Osteoblast (primary cell): ENCODE measurements around the gene MEGF9. TPM values are rescaled to one million over a fixed set of nuclear protein-coding genes. Genes with fewer than 3 reads are reported as not detected.
A peak's percentile ranks its signal among the peaks of the same experiment; 100 is the strongest.

Source experiments
- DNase-seq: peaks from one replicate; pipeline ENCODE4 v3.0.0; 2011; ENCODE audit warnings: low spot score, mixed read lengths; ENCODE audit not compliant: insufficient read length; ENCODE audit errors: missing footprints
- H2AFZ ChIP-seq: 2 replicates; pipeline ENCODE4 v1.6.0; 2011; ENCODE audit warnings: mild to moderate bottlenecking, low read length
- H3K27ac ChIP-seq: 2 replicates; pipeline ENCODE4 v1.5.1; 2011; ENCODE audit warnings: mild to moderate bottlenecking, low read depth, low read length, moderate library complexity
- H3K27me3 ChIP-seq: 2 replicates; pipeline ENCODE4 v1.6.0; 2012; ENCODE audit warnings: mild to moderate bottlenecking, control low read depth, inconsistent platforms, low read length, moderate library complexity; ENCODE audit not compliant: insufficient read depth
- H3K36me3 ChIP-seq: 2 replicates; pipeline ENCODE4 v1.5.1; 2011; ENCODE audit warnings: mild to moderate bottlenecking, low read length, control low read depth, moderate library complexity; ENCODE audit not compliant: insufficient read depth
- H3K4me1 ChIP-seq: 2 replicates; pipeline ENCODE4 v1.5.1; 2011; ENCODE audit warnings: mild to moderate bottlenecking, low read length, control low read depth, moderate library complexity; ENCODE audit not compliant: insufficient read depth
- H3K4me2 ChIP-seq: 2 replicates; pipeline ENCODE4 v1.6.0; 2011; ENCODE audit warnings: mild to moderate bottlenecking, low read length; ENCODE audit not compliant: insufficient read depth
- H3K4me3 ChIP-seq: fragments of 200-600 bp; sonication (generic); 3 replicates; pipeline ENCODE4 v1.5.1; 2012; ENCODE audit warnings: mild to moderate bottlenecking, low read length, inconsistent platforms; ENCODE audit not compliant: insufficient read depth
- H3K79me2 ChIP-seq: 2 replicates; pipeline ENCODE4 v1.6.0; 2012; ENCODE audit warnings: mild to moderate bottlenecking, low read length, control low read depth, inconsistent platforms; ENCODE audit not compliant: insufficient read depth
- H3K9me3 ChIP-seq: 2 replicates; pipeline ENCODE4 v1.5.1; 2011; ENCODE audit warnings: low read depth, low read length, control low read depth
- H4K20me1 ChIP-seq: 2 replicates; pipeline ENCODE4 v1.6.0; 2012; ENCODE audit warnings: mild to moderate bottlenecking, low read length, control low read depth; ENCODE audit not compliant: insufficient read depth
- total RNA-seq: library from RNA; depleted of rRNA; stranded (reverse); fragments of >200 nt; gene quantifications from 2 replicates; pipeline ENCODE4 v1.2.3, GENCODE V29; 2012
- TF ChIP-seq, protein P1 (sequence below): IDR thresholded peaks from 2 replicates; pipeline ENCODE4 v1.5.1; 2011; ENCODE audit warnings: mild to moderate bottlenecking, low read depth, low read length, moderate library complexity; ENCODE audit errors: extremely low read depth

MEGF9 gene
- total RNA-seq, 1 donor = 10.9 TPM

GRCh38 chr9:120696551-120697230 is 17.6 kb downstream of the MEGF9 start:
- Histone ChIP-seq H2AFZ (peak overlapping the region; percentile 37), H3K36me3 (no peaks in the 10 kb centered on the region), H3K9me3 (no peaks in the 10 kb centered on the region), H3K4me2 (peak overlapping the region; percentile 50), H3K79me2 (peaks cover 22% of the 10 kb centered on the region), H3K27me3 (no peaks in the 10 kb centered on the region), H3K27ac (peak overlapping the region; percentile 29), H3K4me1 (peaks cover 38% of the 10 kb centered on the region), H4K20me1 (no peaks in the 10 kb centered on the region), H3K4me3 (peak overlapping the region; percentile 4)
- DNase-seq = peak; percentile 17
- TF ChIP-seq, protein P1, sequence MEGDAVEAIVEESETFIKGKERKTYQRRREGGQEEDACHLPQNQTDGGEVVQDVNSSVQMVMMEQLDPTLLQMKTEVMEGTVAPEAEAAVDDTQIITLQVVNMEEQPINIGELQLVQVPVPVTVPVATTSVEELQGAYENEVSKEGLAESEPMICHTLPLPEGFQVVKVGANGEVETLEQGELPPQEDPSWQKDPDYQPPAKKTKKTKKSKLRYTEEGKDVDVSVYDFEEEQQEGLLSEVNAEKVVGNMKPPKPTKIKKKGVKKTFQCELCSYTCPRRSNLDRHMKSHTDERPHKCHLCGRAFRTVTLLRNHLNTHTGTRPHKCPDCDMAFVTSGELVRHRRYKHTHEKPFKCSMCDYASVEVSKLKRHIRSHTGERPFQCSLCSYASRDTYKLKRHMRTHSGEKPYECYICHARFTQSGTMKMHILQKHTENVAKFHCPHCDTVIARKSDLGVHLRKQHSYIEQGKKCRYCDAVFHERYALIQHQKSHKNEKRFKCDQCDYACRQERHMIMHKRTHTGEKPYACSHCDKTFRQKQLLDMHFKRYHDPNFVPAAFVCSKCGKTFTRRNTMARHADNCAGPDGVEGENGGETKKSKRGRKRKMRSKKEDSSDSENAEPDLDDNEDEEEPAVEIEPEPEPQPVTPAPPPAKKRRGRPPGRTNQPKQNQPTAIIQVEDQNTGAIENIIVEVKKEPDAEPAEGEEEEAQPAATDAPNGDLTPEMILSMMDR = no peak

DNA sequence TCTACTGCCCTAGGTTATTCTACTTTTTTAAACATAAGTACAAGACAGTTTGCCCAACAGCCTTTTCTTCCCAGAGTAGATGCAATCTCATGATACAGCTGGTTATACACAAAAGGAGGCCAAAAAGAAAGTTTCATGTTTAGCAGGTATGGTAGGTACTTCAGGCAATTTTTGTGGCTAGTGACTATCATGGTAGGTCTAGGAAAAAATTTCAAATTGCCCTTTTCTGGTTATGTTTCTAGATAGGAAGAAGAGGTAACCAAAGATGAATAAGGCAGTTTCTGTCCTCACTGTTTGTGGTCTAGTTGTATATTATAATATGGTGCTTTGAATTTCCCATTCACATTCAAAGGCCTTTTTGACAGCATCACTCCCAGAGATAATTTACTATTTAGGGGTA is 19.7 kb downstream of the MEGF9 start:
- no peaks in the 10 kb centered on the region for H3K36me3 ChIP-seq
- no peak for DNase-seq
- H3K4me3 ChIP-seq = no peak overlapping the region
- H3K27me3 ChIP-seq = no peaks in the 10 kb centered on the region
- H3K4me2 ChIP-seq = no peak overlapping the region
- H3K79me2 ChIP-seq = peaks cover 17% of the 10 kb centered on the region
- H3K9me3 ChIP-seq = no peaks in the 10 kb centered on the region
- H4K20me1 ChIP-seq = no peaks in the 10 kb centered on the region
- TF ChIP-seq, protein P1 = no peak
- H2AFZ ChIP-seq = no peak overlapping the region
- peaks cover 49% of the 10 kb centered on the region for H3K4me1 ChIP-seq
- no peak overlapping the region for H3K27ac ChIP-seq

- TF ChIP-seq, protein P1 = no peak
- H3K36me3 ChIP-seq = no peaks in the 10 kb centered on the region
- H3K27me3 ChIP-seq = no peaks in the 10 kb centered on the region
- peaks cover 19% of the 10 kb centered on the region for H3K79me2 ChIP-seq
- H3K27ac ChIP-seq = peak overlapping the region; percentile 16
- no peak overlapping the region for H3K4me3 ChIP-seq
- H2AFZ ChIP-seq = no peak overlapping the region
- no peak for DNase-seq
- H3K4me2 ChIP-seq = peak overlapping the region; percentile 47
- H4K20me1 ChIP-seq = no peaks in the 10 kb centered on the region
- H3K4me1 ChIP-seq = peaks cover 50% of the 10 kb centered on the region
- no peaks in the 10 kb centered on the region for H3K9me3 ChIP-seq
Measured at GRCh38 chr9:120693700-120694008, 20.6 kb downstream of the MEGF9 start.

DNA sequence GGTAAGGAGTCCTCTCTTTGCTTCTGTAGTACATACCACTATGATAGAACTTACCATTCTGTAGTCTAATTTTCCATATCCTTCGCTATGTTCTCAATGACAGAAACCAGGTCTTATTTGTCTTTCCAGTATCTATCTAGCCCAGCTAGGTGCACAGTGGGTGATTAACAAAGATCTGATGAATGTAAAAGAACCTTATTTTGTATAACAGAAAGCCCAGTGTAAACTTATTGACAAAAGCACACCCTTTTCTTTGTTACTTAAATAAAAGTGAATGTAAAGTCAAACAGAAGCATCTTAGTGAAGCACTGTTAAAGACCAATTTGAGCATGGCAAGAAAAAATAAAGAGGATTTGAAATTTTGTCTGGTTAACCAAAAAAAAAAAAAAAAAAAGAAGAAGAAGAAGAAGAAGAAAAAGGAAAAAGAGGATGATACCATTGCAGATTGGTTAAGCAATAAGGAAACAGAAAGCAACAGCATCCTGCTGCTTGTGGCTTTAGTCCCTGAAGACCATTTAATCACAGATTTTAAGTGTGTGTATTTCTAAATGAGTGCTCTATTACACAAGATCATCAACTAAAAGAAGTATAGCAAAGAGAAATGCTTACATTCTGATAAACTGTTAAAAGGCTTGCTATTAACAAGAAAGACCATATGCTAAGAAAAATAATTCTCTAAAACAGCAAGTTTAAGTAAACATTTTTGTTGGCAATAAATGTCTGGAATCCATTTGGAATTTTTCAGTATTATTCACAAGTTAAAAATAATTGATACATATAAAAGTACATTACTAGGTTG is 21.2 kb downstream of the MEGF9 start:
- no peak overlapping the region for H3K4me3 ChIP-seq
- no peaks in the 10 kb centered on the region for H3K27me3 ChIP-seq
- no peaks in the 10 kb centered on the region for H4K20me1 ChIP-seq
- H3K4me2 ChIP-seq = peak overlapping the region; percentile 47
- no peaks in the 10 kb centered on the region for H3K9me3 ChIP-seq
- no peak overlapping the region for H3K27ac ChIP-seq
- H3K4me1 ChIP-seq = peaks cover 48% of the 10 kb centered on the region
- TF ChIP-seq, protein P1 = no peak
- peak; percentile 13 for DNase-seq
- H2AFZ ChIP-seq = no peak overlapping the region
- H3K36me3 ChIP-seq = no peaks in the 10 kb centered on the region
- peaks cover 20% of the 10 kb centered on the region for H3K79me2 ChIP-seq
